GM10266 (cell line): ENCODE data around the gene GUCY1A1.

Source experiments
- DNase-seq: peaks from one replicate; pipeline ENCODE4 v3.0.0; 2012; ENCODE audit errors: extremely low spot score
- CTCF ChIP-seq: IDR thresholded peaks from 2 replicates; pipeline ENCODE4 v1.5.1; 2012; ENCODE audit warnings: mild to moderate bottlenecking, low read depth; ENCODE audit not compliant: control insufficient read depth, insufficient read depth; ENCODE audit errors: missing control alignments

GUCY1A1 gene

GRCh38 chr4:155693015-155693663 is 26.5 kb downstream of the GUCY1A1 start:
- TF ChIP-seq CTCF, result no peak
- DNase-seq, result no peak

- TF ChIP-seq CTCF, result no peak
- no peak for DNase-seq
Observed at GRCh38 chr4:155694100-155694785, 27.6 kb downstream of the GUCY1A1 start.

GRCh38 chr4:155696226-155696625 is 29.6 kb downstream of the GUCY1A1 start:
- no peak for TF ChIP-seq CTCF
- no peak for DNase-seq

- DNase-seq, result no peak
- TF ChIP-seq CTCF, result no peak
Observed at GRCh38 chr4:155696726-155697125, 30.1 kb downstream of the GUCY1A1 start.

GRCh38 chr4:155701827-155702226 is 35.2 kb downstream of the GUCY1A1 start:
- no peak for TF ChIP-seq CTCF
- DNase-seq, result no peak

- TF ChIP-seq CTCF, result no peak
- DNase-seq, result peak; percentile 12
Observed at GRCh38 chr4:155703486-155704247, 37.0 kb downstream of the GUCY1A1 start.

- no peak for DNase-seq
- no peak for TF ChIP-seq CTCF
Observed at GRCh38 chr4:155704841-155705404, 38.3 kb downstream of the GUCY1A1 start.
